IMR-90 (cell line): Measurements from ENCODE around the gene HSPB9.

Experiments used
- BHLHE40 ChIP-seq: fragments of 150-350 bp; IDR thresholded peaks from 2 replicates; pipeline ENCODE4 v1.6.1; 2016; ENCODE audit warnings: mild to moderate bottlenecking, low read depth, low read length
- CEBPB ChIP-seq: IDR thresholded peaks from 2 replicates; pipeline ENCODE4 v1.6.1; 2012; ENCODE audit warnings: low read depth, low read length, improper control_type of control experiment
- CHD1 ChIP-seq: IDR thresholded peaks from 2 replicates; pipeline ENCODE4 v1.6.1; 2012; ENCODE audit warnings: low read depth, low read length, improper control_type of control experiment
- CTCF ChIP-seq: conservative IDR thresholded peaks from 2 replicates; pipeline ENCODE4 v1.5.1; 2012; ENCODE audit warnings: mild to moderate bottlenecking, low read depth, low read length, improper control_type of control experiment
- FOS ChIP-seq: fragments of 150-350 bp; IDR thresholded peaks from 2 replicates; pipeline ENCODE4 v1.6.1; 2016; ENCODE audit warnings: low read depth, low read length
- MAFK ChIP-seq: IDR thresholded peaks from 2 replicates; pipeline ENCODE4 v1.6.1; 2012; ENCODE audit warnings: low read depth, low read length, improper control_type of control experiment
- MAZ ChIP-seq: IDR thresholded peaks from 2 replicates; pipeline ENCODE4 v1.6.1; 2012; ENCODE audit warnings: low read depth, mild to moderate bottlenecking, low read length, improper control_type of control experiment, moderate library complexity, borderline replicate concordance
- MXI1 ChIP-seq: IDR thresholded peaks from 2 replicates; pipeline ENCODE4 v1.6.1; 2012; ENCODE audit warnings: low read depth, mild to moderate bottlenecking, low read length, moderate library complexity, borderline replicate concordance
- NFE2L2 ChIP-seq: fragments of 150-350 bp; IDR thresholded peaks from 2 replicates; pipeline ENCODE4 v1.6.1; 2016; ENCODE audit warnings: low read depth, mild to moderate bottlenecking, low read length
- POLR2A ChIP-seq: IDR thresholded peaks from 2 replicates; pipeline ENCODE4 v1.6.1; 2012; ENCODE audit warnings: mild to moderate bottlenecking, low read depth, low read length
- RAD21 ChIP-seq: IDR thresholded peaks from 2 replicates; pipeline ENCODE4 v1.6.1; 2012; ENCODE audit warnings: low read length, improper control_type of control experiment
- RCOR1 ChIP-seq: IDR thresholded peaks from 2 replicates; pipeline ENCODE4 v1.6.1; 2012; ENCODE audit warnings: mild to moderate bottlenecking, low read length, improper control_type of control experiment; ENCODE audit not compliant: insufficient replicate concordance
- RFX5 ChIP-seq: IDR thresholded peaks from 2 replicates; pipeline ENCODE4 v1.8.0; 2012; ENCODE audit warnings: low read depth, mild to moderate bottlenecking, low read length, moderate library complexity
- TF ChIP-seq, protein P1 (sequence below): fragments of 150-350 bp; IDR thresholded peaks from 2 replicates; pipeline ENCODE4 v1.6.1; 2017; ENCODE audit warnings: mild to moderate bottlenecking, antibody characterized with exemption, low read length, low read depth

GRCh38 chr17:42112552-42113176 is 9.9 kb upstream of the HSPB9 start, which contains the start of gene DHX58:
- TF ChIP-seq CTCF (no peak), FOS (no peak), CEBPB (no peak), MXI1 (peak; percentile 76; the same call in 1 of the 2 replicates), POLR2A (no peak), RCOR1 (no peak), CHD1 (no peak), RAD21 (no peak), RFX5 (no peak), MAZ (no peak), BHLHE40 (no peak), MAFK (no peak), NFE2L2 (no peak)
- TF ChIP-seq, protein P1, sequence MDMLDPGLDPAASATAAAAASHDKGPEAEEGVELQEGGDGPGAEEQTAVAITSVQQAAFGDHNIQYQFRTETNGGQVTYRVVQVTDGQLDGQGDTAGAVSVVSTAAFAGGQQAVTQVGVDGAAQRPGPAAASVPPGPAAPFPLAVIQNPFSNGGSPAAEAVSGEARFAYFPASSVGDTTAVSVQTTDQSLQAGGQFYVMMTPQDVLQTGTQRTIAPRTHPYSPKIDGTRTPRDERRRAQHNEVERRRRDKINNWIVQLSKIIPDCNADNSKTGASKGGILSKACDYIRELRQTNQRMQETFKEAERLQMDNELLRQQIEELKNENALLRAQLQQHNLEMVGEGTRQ, result peak; percentile 89
